Measurements from ENCODE around the gene ZDHHC12.

- TF ChIP-seq CTCF (IDR thresholded peaks at IDR 0.05) (no peak), POLR2AphosphoS5 (IDR thresholded peaks at IDR 0.05; ENCODE audit: low read depth, low read length) (no peak)
Measured at GRCh38 chr9:128714586-128715435, 9.1 kb downstream of the ZDHHC12 start.
